ENCODE measurements around the gene CAMK2N2.

GRCh38 chr3:184236033-184236410 lies 25.3 kb downstream of the CAMK2N2 start:
- TF ChIP-seq CTCF (IDR thresholded peaks at IDR 0.05): no peak
- no peak for TF ChIP-seq POLR2AphosphoS5 (IDR thresholded peaks at IDR 0.05; ENCODE audit: low read depth, low read length)
- no peak for TF ChIP-seq SIN3A (IDR thresholded peaks at IDR 0.05; ENCODE audit: borderline replicate concordance, insufficient read depth, low read depth, low read length)
- TF ChIP-seq REST (IDR thresholded peaks at IDR 0.05; ENCODE audit: insufficient read depth in 1 of 2, low read depth in 2 of 2, low read length in 1 of 2): no peak
- no peak for TF ChIP-seq TCF7L2 (IDR thresholded peaks at IDR 0.05; ENCODE audit: low read depth, low read length)
